Inflammatory macrophage treated with lipopolysaccharide for 4 hours (primary cell): ENCODE measurements around the gene PHC2.
A peak's percentile ranks its signal among the peaks of the same experiment; 100 is the strongest.

Experiments
- DNase-seq: peaks from one replicate; pipeline ENCODE4 v3.0.0-alpha.2; 2020

Gene PHC2

GRCh38 chr1:33420870-33421775, 9.8 kb downstream of the PHC2 start:
- DNase-seq: peak; percentile 83

GRCh38 chr1:33418811-33419210, 12.1 kb downstream of the PHC2 start:
- no peak for DNase-seq

- DNase-seq: no peak
Observed at GRCh38 chr1:33414879-33415278, 16.0 kb downstream of the PHC2 start.

GRCh38 chr1:33410091-33410701, 20.7 kb downstream of the PHC2 start:
- DNase-seq: no peak

GRCh38 chr1:33408093-33408436, 22.8 kb downstream of the PHC2 start:
- no peak for DNase-seq

GRCh38 chr1:33407352-33408092, 23.4 kb downstream of the PHC2 start:
- DNase-seq: no peak

- peak; percentile 51 for DNase-seq
Observed at GRCh38 chr1:33402206-33402605, 28.7 kb downstream of the PHC2 start.

- DNase-seq: peak; percentile 49
Observed at GRCh38 chr1:33401471-33401870, 29.4 kb downstream of the PHC2 start.

GRCh38 chr1:33400153-33400911, 30.6 kb downstream of the PHC2 start:
- DNase-seq: no peak

- no peak for DNase-seq
Observed at GRCh38 chr1:33399375-33399774, 31.5 kb downstream of the PHC2 start.

GRCh38 chr1:33397994-33398393, 32.9 kb downstream of the PHC2 start:
- no peak for DNase-seq

GRCh38 chr1:33397125-33397506, 33.8 kb downstream of the PHC2 start:
- no peak for DNase-seq

- DNase-seq: no peak
Observed at GRCh38 chr1:33396188-33397124, 34.4 kb downstream of the PHC2 start.

GRCh38 chr1:33394770-33395169, 36.1 kb downstream of the PHC2 start:
- no peak for DNase-seq

GRCh38 chr1:33393991-33394390, 36.9 kb downstream of the PHC2 start:
- no peak for DNase-seq

GRCh38 chr1:33393524-33393923, 37.4 kb downstream of the PHC2 start:
- DNase-seq: no peak

- DNase-seq: no peak
Observed at GRCh38 chr1:33392639-33393038, 38.3 kb downstream of the PHC2 start.

- DNase-seq: no peak
Observed at GRCh38 chr1:33392206-33392605, 38.7 kb downstream of the PHC2 start.

- no peak for DNase-seq
Observed at GRCh38 chr1:33391343-33392078, 39.4 kb downstream of the PHC2 start.

- no peak for DNase-seq
Observed at GRCh38 chr1:33390542-33390941, 40.4 kb downstream of the PHC2 start.
